NCI-H526 (cell line): ENCODE data around the gene CSMD2.

Experiments
- DNase-seq, 2 experiments: peaks; one replicate each; lab custom pipeline; 2025; lab: John Stamatoyannopoulos, UW

Gene CSMD2

GRCh38 chr1:34156739-34157138 lies 8.3 kb downstream of the CSMD2 start:
- no peak for DNase-seq

GRCh38 chr1:34155860-34156259 lies 9.2 kb downstream of the CSMD2 start:
- DNase-seq, result no peak

GRCh38 chr1:34153246-34153645 lies 11.8 kb downstream of the CSMD2 start:
- no peak for DNase-seq

- no peak for DNase-seq
Measured at GRCh38 chr1:34149501-34149900, 15.5 kb downstream of the CSMD2 start.

- DNase-seq, result no peak
Measured at GRCh38 chr1:34147301-34147700, 17.7 kb downstream of the CSMD2 start.

GRCh38 chr1:34144766-34145165 lies 20.3 kb downstream of the CSMD2 start:
- no peak for DNase-seq

GRCh38 chr1:34143975-34144374 lies 21.1 kb downstream of the CSMD2 start:
- no peak for DNase-seq

- no peak for DNase-seq
Measured at GRCh38 chr1:34140011-34140676, 24.9 kb downstream of the CSMD2 start.

GRCh38 chr1:34137411-34137810 lies 27.6 kb downstream of the CSMD2 start:
- no peak for DNase-seq

GRCh38 chr1:34132161-34132420 lies 32.9 kb downstream of the CSMD2 start:
- DNase-seq, result no peak

- DNase-seq, result no peak
Measured at GRCh38 chr1:34131396-34132160, 33.5 kb downstream of the CSMD2 start.

GRCh38 chr1:34130306-34130705 lies 34.7 kb downstream of the CSMD2 start:
- DNase-seq, result no peak

GRCh38 chr1:34129630-34130029 lies 35.4 kb downstream of the CSMD2 start:
- no peak for DNase-seq

- no peak for DNase-seq
Measured at GRCh38 chr1:34128186-34128889, 36.7 kb downstream of the CSMD2 start.

GRCh38 chr1:34127006-34128000 lies 37.7 kb downstream of the CSMD2 start:
- no peak for DNase-seq

- no peak for DNase-seq
Measured at GRCh38 chr1:34126486-34126885, 38.5 kb downstream of the CSMD2 start.

- DNase-seq, result no peak
Measured at GRCh38 chr1:34125721-34126380, 39.2 kb downstream of the CSMD2 start.

GRCh38 chr1:34122080-34122932 lies 42.7 kb downstream of the CSMD2 start:
- DNase-seq, result peak in 1 of 2 experiments; percentile 29

- DNase-seq, result no peak
Measured at GRCh38 chr1:34115233-34115632, 49.8 kb downstream of the CSMD2 start.

GRCh38 chr1:34113887-34114286 lies 51.1 kb downstream of the CSMD2 start:
- peak; percentile 10 to 50 for DNase-seq

GRCh38 chr1:34113362-34113761 lies 51.7 kb downstream of the CSMD2 start:
- peak; percentile 11 to 57 for DNase-seq
